ENCODE measurements around the gene EFCAB13.

DNA sequence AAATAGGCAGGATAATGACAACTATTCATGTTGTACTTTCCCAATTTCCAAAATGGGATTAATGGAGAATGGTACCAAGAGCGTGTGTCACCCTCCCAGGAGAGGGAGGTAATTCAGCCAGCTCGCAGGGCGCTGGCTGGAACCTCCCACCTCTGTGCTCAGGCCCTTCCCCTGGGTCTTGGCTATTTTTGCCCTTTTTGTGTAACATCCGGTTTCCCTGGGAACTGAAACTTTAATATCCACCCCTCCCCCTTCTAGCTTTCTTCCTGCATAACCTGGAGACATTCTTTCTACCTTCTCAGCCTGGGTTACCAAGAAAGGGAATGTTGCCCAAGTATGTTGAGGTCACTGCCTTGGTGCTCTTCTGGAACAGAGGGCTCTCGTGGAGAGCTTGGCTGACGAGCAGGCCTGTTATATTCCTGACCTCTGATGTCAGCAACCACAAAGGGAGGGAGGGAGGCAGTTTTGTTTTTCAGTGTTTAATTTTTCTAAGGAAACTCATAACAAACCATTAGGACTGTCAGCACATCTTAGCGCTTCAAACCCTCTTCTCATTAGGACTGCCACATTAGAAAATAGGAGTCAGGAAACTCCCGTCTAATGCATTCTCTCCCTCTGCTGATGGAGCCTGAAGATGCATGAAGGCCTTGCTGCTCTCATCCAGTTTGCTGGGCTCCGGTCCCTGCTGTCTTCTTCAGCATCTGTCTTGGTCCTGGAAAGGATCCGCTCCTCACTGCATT, 44.5 kb upstream of the EFCAB13 start:
- peak; percentile 16 to 22 for TF ChIP-seq CTCF (conservative IDR thresholded peaks at IDR 0.05 in 1 of 2, IDR thresholded peaks at IDR 0.05 in 1 of 2; ENCODE audit: low read depth in 1 of 2, low read length in 2 of 2)
- no peak for TF ChIP-seq EZH2 (IDR thresholded peaks at IDR 0.05; ENCODE audit: low read length, missing control alignments)

Data from fibroblast of lung (primary cell).